ENCODE measurements around the gene LGSN.
"Not testable (repeated sequence)": the region's sequence is repeated elsewhere in the genome, so short reads cannot be mapped to it uniquely, and the experiment has no call there.

Gene LGSN

DNA sequence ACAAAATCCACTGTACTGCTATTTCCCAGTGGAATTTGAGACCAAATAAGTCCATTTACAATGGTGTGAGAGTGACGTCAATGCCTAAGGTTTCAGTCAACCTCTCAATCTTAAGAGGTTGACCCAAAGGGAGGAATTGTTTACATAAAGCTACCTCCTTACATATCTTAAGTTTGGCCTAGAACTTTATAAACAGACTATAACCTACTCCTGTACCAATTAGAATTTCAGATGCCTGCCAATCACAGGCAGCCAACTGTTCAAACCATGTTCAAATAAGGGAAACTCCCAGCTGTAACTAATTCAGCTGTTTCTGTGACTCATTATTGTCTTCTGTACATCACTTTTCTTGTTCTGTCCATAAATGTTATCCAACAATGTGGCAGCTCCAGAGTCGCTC lies 14.5 kb downstream of the LGSN start:
- no peak for DNase-seq

DNA sequence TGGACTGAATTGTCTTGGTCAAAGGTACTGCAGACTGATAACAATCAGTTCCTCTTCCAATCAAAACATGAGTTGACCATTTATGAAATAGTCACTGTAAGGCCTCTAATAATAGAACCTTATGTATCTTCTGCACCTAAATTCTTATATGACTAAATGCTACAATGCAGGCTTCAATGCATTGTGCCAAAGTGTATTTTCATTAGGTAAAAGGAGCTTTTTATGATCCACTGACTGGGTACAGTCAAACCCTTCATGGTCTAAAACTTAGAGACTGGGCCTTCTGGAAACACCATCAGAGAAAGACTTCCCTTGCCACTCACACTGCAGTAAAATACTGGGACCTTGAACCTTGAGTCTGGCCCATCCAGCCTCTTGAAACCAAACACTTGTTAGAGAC lies 16.3 kb downstream of the LGSN start:
- DNase-seq, result no peak

DNA sequence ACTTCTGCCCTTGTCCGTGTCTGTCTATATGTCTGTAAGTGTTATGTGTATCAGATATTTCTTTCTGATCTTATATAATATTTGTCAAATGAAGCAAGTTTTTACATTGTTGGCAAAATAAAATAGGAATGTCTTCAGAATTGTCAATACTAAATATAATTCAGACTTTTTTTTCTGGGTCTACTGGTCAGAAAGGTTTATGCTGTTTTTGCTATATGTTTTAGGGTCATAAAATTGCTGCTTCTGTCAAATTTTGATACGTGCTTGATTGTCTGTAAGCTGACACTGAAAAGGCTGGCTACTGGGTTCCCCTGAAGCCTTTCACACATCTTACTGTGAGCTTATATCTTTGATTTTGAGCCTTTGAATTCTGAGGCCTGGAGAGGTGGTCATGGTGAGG lies 20.1 kb downstream of the LGSN start:
- no peak for DNase-seq

DNA sequence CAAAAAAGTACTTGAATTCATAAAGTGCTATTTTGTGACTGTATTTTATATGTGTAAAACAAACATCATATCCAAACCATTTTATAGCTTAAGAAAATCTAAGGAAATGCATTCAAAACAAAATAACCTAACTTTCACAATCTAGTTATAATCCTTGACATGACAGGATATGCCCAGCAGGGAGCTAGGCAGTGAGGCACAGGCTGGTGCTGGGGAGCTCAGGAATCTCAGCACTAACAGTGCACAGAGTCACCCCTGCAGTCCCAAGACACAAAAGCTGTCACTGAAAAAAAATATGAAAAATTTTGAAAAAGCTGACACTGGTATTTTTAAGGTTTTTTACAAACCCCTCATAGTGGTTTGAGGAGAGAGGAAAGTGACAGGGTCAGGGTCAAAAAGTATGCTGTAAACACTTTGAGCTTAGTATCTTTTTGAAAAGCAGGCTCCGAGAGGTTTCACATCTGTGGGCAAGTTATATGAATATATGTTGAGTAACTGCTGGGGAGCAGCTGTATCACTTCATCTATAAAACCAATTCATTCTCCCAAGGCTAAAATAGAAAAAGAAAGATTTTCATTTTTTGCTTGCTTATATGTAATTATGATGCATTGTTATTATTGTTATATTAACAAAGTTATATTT lies 24.1 kb downstream of the LGSN start:
- DNase-seq, result peak in 1 of 2 experiments; percentile 30

DNA sequence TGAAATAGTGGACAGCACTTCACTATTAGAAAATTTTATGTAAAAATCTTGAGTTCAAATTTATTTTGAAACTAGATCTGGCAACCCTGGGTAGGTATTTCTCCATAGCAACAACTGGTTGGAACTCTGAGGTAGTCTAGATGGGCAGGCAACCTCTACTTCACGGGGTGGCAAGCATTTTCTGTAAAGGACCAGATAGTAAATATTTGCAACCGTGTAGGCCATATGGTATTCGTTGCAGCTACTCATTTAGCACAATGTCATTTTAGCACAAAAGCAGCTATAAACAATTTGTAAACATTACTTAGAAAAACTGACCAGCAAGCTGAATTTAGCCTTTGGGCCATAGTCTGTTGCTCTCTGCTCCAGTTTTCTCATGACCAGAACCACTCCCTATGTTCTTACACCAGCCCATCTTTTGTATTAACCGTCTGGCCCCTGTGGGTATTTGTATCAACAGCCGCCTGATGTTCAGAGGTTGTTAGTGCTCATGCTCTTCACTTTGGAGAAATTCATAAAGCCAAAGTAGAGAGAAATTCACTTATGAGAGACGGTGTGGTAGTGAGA lies 29.2 kb downstream of the LGSN start:
- no peak for DNase-seq

DNA sequence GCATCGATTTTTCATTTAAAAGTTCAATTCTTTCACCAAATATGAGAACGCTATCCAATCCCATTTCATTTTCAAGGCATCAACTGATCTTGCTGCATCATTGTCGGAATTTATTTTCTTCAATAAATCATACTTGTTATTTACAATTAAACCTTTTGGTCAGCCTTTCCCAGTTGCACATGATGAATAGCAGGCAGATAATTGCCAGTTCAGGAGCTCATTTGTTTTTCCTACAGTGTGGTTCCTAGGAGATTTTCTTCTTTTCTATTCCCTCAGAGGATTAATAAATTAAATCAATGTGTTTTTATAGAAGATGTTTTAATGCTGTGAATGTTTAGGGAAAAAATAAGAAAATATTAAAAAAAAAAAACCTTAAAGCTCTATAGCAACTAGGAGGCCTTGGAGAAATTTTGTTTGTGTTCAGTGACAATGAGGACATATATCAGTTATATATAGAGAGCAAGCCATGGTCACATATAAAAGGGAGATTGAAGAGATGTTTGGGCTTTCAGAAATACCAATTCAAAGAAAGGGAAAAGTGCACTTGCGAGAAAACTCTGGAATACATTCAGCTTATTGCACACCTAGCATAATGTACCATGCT lies 30.4 kb downstream of the LGSN start:
- DNase-seq, result no peak

DNA sequence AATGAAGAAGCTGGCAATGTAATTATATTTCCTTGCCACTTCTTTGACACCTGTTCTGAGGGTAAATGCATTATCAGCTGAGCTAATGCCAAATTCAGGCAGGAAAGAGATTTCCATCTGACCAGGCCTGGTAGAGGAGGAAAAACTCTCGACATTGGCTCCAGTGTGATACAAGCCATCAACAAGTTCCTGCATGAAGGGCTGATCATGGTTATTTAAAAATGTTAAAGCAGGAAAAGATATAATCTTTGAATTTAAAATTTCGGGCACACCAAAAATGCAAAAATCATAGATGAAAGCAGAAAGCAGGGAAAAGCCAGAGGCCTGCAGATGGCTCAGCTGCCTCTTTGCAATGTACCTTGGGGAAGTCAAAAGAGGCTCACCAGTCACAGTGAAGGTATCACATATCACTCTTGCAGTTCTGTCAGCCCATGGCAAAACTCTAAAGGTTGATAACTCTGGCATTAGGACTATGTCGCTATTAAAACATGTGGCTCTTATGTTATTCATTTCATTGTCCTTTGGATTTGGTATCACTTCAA lies 39.1 kb downstream of the LGSN start:
- DNase-seq, result no peak

DNA sequence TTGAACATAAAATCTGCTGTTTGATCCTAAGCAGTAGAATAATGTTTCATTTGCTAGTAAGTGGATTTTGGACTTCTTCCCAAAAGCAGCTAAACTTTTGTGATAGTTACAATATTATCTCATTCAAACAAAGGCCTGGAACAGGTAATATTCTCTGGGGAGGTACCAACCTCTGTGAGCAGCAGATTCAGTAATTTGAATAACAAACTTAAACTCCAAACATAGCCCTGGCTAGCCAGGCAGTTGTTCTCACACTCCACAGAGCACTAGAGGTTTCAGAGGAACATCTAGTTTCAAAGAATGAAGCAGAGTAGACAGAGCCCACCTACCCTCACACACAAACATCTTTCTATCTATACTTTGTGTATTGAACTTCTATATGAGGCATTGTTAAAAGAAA lies 40.9 kb downstream of the LGSN start:
- no peak for DNase-seq

DNA sequence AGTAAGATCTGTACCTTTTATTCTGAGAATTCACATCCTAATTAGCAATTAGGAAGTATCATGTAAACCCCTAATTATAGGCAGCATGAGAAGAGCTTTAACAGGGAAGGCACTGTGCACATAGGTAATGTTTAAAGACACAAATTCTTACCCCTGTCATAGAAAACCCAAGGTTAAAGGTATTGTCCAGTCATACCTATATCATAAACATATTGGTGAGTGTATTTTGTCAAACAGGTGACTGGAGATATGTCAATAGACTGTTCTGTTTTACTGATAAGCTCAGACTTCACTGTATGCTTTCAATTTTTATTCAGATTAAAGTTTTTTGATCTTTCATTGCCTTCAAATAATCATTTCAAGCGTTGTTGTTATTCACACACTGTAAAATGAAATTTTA lies 43.8 kb downstream of the LGSN start:
- no peak for DNase-seq

DNA sequence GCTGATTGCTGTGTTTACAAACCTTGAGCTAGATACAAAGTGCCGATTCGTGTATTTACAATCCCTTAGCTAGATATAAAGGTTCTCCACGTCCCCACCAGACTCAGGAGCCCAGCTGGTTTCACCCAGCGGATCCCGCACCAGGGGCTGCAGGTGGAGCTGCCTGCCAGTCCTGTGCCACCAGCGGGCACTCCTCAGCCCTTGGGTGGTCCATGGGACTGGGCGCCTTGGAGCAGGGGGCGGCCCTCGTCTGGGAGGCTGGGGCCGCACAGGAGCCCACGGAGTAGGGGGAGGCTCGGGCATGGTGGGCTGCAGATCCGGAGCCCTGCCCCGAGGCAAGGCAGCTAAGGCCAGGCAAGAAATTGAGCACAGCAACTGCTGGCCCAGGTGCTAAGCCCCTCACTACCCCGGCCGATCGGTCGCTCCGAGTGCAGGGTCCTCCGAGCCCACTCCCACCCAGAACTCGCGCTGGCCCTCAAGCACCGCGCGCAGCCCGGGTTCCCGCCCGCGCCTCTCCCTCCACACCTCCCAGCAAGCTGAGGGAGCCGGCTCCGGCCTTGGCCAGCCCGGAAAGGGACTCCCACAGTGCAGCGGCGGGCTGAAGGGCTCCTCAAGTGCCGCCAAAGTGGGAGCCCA lies 44.9 kb downstream of the LGSN start:
- not testable (repeated sequence) for DNase-seq

DNA sequence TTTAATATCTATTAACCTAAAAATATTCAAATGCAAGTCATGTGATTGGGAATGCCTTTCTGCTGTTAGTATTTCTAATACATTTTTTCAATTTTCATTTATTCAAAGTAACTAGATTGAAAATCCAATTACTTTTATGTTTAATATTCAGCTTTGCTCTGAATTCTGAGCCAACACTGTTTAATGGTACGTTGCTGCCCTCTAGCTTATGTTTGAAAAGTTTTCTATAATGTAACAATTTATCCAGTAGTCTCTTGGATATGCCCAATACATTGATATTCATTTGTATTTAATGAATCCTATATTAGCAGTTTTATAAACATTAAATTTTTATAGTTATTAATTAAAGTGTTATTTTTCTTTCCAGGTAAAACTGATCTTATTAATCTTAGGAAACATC lies 47.4 kb downstream of the LGSN start:
- DNase-seq, result peak in 1 of 2 experiments; percentile 40

DNA sequence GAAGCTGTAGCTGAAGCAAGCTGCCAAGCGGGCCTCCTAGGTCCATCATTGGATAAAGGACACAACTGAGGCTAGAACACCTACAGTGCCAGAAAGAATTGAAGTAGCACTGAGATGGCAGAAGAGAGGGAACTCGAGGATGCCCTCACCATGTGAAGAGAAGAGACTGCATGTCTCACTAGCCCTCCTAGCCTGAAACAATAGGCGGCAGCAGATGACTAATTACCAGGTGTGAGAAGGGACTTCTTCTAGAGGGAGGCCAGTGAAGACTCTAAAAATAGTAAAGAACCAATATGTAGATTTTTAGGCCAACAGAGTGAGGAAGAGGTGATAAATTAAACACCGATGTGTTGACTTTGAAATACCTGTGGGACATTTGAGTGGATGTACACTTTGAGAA lies 50.3 kb downstream of the LGSN start:
- no peak for DNase-seq

DNA sequence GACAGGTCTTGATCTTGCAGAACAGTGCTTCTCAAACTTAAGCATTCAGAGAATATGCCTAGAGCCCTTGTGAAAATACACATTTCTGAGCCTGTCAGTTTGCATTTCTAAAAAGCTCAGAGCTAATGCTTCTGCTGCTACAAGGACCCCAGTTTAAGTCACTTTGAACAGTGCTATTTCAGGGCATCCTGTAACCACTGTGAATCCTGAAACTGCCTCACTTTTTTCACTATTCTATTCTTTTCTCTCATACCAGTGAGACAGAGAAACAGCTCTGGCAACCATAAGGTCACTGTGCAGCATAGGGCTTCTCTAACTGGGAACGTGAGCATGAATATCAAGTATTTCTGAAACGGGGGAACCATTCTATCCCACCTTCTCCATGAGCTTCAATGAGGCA lies 51.2 kb downstream of the LGSN start:
- DNase-seq, result no peak

DNA sequence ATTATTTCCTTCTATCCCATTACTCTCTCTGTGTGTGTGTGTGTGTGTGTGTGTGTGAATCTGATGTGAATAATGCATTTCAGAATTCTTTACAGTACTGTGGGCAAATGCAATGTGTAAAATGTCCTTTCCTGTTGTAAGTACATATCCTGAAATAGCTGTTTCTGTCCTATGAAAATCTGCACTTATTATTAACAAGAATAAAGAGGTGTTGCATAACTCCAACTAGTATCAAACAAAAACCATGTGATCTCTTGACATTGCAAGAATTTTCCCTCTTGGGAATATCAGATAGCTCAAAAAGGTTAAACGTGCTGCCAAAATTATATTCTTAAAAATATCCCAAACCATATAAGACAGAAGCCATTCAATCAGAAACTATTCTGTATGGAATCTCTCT lies 52.0 kb downstream of the LGSN start:
- no peak for DNase-seq

DNA sequence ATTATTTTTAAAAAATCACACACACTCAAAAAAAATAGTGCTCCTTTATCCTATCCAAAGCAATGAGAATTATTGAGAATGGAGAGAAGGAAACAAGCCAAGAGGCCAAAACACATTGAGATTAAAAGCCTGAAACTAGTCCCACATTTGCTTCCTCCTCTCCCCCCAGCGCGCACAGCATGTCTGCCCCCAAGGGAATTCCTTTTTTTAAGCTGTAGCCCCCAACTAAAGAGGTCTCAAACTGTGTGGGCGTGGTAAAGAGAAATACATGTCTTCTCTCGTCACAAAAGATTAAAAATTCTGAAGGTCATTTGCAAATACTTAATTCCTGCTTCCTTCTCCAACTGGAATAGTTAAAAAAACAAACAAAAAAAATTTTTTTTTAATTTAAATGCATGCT lies 52.7 kb downstream of the LGSN start:
- no peak for DNase-seq

DNA sequence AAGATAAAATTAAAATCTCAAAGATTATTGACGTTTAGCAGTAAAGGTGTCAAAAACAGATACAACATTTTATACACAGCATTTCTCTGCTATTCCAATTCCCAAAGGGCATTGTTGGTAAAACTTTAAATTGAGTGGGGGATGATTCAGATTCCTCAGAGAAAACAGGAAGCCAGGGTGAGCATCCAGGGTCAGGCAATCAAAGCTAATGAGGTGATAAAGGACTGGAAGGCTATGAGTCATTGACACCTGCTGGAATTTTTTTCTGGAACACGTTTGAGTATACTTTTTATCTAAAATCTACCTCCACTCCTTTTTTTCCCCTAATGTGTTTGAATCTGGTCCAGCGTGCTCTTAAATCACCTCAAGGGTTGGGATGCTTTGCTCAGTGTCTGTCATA lies 56.3 kb downstream of the LGSN start:
- peak in 1 of 2 experiments; percentile 36 for DNase-seq

DNA sequence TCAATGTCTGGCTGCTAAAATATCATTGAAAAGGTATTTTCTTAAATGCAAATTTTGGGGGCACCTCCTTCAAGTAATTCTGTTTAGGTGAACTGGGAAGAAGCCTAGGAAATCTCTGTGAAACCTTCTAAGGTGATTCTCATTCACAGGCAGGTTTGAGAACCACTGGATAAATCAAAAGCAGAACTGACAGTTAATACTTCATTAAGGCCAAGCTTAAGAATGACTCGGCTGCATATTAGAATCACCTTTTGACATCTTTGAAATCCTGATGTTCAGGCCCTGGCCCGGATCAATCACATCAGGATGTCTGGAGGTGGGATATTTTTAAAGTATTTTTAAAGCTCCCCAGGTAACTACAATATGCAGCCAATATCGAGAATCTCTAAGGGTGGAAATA lies 58.0 kb downstream of the LGSN start:
- DNase-seq, result no peak

DNA sequence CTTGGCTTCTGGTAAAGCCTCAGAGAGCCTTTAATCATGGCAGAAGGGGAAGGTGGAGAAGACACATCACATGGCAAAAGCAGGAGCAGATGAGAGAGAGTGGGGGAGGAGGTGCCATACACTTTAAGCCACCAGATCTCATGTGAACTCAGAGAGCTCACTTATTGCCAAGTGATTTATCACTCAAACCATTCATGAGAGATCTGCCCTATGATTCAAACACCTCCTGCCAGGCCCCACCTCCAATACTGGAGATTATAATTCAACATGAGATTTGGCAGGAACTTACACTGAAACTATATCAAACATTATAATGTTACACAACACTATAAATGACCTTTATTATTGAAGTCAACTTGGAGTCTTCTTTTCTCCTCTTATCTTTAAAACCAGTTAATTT lies 60.6 kb downstream of the LGSN start:
- no peak for DNase-seq

DNA sequence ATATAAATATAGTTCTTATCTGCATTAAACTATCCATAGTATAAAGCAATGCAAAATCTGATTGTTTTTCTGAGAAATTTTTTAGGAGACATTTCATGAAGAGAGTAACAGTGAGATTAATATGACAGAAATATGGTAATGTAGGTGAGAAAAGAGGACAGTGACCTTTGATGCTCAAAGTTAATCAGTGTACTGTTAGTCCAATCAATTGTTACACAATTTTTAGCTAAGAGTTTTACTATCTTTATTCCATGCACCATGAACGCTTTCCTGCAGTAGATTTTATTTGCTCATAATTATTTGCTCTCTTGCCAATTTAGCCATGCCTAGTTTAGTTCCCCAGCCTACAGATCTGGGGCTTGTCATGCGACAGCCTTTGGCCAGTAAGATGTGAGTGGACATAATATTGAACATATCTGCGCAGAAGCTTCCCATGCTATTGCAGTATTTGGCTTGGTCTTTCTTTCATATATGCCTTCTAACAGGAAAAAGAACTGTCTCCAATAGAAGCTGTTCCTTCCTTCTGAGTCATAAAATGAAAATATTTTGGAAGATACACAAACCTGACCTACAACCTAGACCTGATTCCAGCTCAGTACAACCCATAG lies 69.8 kb downstream of the LGSN start:
- DNase-seq, result no peak

DNA sequence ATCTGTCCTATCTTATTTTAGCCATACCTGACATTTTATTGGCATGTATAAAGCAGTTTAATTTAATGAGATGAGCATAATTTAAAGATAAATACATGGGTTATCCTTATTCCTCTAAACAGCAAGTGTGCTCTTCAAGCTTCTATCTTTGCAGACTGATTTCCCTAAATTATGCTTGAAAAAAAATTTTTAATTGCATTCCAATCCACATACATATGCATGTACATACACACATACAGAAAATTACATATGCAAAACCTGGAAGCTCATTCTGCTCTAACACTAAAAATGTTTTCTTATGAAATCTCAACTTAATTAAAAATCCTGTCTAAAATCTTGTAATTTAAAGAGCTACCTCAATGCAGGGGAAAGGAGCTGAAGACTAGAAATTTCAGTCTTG lies 73.2 kb downstream of the LGSN start:
- no peak for DNase-seq

DNA sequence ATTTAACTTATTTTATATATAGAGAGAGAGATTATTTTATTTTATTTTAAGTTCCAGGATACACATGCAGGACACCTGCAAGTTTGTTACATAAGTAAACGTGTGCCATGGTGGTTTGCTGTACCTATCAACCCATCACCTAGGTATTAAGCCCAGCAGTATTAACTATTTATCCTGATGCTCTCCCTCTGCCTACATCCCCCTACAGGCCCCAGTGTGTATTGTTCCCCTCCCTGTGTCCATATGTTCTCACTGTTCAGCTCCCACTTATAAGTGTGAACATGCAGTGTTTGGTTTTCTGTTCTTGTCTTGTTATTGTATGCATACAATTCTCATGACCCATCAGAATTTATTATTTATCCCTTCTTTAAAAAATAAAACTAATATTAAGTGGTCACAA lies 73.9 kb downstream of the LGSN start:
- peak in 1 of 2 experiments; percentile 9 for DNase-seq

DNA sequence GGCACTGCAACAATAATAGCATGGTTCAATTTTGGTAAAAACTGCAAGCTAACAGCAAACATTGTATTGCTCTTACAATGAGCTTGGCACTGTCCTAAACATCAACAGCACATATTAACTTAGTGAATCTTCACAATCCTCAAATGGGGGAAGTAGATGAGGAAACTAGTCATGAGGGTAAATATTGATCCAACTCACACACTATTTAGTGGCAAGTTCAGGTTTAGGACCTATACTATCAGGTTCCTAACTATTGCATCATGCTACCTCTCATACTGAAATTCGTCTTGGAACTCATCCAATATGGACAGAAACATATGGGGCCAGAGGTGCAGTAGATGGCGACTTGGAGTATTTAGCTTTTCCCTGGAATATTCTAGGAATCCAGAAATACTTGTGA lies 74.4 kb downstream of the LGSN start:
- no peak for DNase-seq

DNA sequence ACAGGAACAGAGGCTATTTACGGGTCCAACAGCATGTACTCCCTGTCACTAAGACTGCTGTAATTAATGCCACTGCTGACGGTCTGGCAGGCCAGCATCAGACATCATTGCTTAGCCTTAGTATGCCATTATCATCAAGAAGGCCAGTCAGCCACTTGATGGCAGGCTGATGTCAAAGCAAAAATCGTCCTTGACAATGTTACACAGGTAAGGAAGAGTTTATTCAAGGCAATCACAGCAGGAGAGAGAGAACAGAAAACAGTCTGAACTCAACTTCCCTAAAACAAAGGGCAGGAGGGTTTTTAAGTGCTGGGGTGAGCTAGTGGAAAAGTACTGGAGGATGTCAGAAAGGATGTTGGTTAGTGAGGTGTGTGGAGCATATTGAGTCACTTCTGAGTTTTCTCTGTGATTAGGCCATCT lies 83.4 kb downstream of the LGSN start:
- DNase-seq, result no peak

DNA sequence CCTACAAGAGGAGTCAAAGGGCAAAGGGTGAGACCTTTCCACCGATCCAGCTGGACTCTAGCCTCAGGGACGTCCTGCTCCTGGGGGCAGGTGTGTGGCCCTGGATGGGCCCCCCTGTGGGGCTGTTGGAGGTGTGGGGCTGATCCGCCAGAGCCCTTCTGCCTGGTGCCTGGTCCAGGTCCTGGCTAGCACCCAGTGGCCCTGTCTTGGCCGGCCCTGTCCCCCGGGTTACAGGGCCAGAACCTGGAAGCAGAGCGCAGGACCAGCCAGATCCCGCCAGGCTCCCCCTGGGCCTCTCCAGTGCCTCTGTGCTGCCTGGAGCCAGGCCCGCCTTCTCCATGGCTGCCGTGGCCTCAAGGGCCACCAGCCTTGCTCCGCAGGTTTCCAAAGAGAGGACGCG lies 89.3 kb downstream of the LGSN start:
- DNase-seq, result not testable (repeated sequence)
